HG02678 (cell line): Measurements from ENCODE around the gene FOS.
"Not testable (repeated sequence)": the region's sequence is repeated elsewhere in the genome, so short reads cannot be mapped to it uniquely, and the experiment has no call there.

Source experiments
- ATAC-seq: cut with Tn5 transposase; IDR thresholded peaks from one replicate; pipeline ENCODE4 v1.9.1; 2021; ENCODE audit warnings: mild to moderate bottlenecking, moderate library complexity; ENCODE audit not compliant: unreplicated experiment

FOS gene

GRCh38 chr14:75292101-75292563, 13.5 kb downstream of the FOS start:
- no peak for ATAC-seq

DNA sequence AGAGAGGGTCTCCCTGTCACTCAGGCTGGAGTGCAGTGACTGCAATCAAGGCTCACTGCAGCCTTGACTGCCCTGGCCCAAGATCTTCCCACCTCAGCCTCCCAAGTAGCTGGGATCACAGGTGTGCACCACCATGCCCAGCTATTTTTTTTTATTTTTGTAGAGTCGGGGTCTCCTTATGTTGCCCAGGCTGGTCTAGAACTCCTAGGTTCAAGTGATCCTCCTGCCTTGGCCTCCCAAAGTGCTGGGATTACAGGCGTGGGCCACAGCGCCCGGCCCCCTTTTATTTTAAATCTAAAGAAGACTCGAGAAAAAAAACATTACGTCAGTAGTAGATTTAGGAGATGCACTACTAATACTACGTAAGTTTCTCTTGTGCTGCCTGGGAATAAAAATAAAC, 14.3 kb downstream of the FOS start:
- no peak for ATAC-seq

GRCh38 chr14:75293920-75294648, 15.5 kb downstream of the FOS start:
- peak; percentile 97 for ATAC-seq

DNA sequence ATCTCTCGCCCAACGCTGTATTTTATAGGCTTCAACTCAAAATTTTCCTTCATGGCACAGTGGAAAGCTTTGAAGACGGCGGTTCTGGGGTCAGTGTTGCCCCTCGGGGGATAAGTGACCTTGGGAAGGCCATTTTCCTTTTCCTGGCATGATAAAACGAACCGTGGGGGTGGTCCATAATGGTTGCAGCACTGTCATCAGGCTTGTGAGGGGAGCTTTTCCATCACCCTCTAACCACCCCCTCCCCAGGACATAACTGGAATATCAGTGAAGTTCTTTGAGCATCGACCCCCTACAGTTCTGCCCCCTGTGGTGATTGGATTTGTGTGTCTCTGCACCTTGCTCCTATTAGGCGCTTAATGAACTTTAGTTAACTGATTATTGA, 16.0 kb downstream of the FOS start:
- ATAC-seq = no peak

GRCh38 chr14:75295061-75295461, 16.4 kb downstream of the FOS start:
- no peak for ATAC-seq

GRCh38 chr14:75295491-75296345, 17.1 kb downstream of the FOS start:
- ATAC-seq = no peak

DNA sequence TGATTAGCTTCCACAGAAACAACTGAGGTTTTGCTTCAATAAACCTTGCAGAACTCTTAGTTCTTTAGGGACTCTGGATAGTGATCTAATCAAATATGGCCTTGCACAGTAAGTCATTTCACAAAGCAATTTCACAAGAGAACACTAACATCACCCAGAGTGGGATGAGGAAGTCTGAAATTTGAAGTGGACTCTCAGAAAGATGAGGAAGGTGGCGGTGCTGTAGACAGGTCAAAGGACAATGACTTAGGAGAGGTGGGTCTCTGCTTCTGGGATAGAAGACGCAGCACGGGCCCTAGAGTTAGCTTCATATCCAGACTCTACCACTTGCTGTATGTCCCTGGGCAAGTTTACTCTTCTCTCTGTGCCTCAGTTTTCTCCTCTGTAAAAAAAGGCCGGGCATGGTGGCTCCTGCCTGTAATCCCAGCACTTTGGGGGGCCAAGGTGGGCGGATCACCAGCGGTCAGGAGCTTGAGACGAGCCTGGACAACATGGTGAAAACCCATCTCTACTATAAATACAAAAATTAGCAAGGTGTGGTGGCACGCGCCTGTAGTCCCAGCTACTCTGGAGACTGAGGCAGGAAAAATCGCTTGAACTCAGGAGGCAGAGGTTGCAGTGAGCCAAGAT, 18.9 kb downstream of the FOS start:
- no peak for ATAC-seq

GRCh38 chr14:75298187-75298965, 19.7 kb downstream of the FOS start:
- no peak for ATAC-seq

GRCh38 chr14:75299059-75299458, 20.4 kb downstream of the FOS start:
- no peak for ATAC-seq

DNA sequence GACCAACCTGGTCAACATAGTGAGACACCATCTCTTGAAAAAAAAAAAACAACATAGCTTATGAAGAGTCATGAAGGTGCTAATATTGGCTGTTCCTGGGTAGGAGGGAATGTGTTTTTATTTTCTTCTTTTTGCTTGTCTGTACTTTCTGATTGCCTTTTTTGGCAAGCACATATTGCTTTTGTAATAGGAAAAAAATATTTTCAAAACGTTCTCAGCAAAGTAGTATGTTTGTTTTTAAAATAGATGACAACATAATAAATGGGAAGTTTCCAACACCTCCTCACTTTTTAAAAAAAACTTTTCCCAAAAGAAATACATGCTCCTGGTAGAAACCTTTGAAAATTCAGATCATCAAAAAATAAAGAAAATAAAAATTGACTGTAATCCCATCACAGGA, 20.9 kb downstream of the FOS start:
- no peak for ATAC-seq

- no peak for ATAC-seq
These were observed 23.2 kb downstream of the FOS start for GRCh38 chr14:75301666-75302325.

DNA sequence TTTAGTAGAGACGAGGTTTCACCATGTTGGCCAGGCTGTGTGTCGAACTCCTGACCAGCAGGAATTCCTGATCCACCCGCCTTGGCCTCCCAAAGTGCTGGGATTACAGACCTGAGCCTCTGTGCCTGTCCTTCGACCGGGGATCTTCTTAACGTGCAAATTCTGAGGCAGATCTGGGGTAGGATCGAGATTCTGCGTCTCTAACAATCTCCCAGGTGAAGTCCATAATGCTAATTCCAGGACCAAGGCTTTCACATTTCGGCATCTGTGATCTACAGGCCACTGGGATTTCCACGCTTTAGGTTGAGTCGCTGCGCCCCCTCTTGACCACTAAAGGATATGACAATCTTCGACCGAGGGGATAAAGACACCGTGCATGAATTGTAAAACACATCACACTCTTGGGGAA, 24.8 kb downstream of the FOS start:
- ATAC-seq = no peak

DNA sequence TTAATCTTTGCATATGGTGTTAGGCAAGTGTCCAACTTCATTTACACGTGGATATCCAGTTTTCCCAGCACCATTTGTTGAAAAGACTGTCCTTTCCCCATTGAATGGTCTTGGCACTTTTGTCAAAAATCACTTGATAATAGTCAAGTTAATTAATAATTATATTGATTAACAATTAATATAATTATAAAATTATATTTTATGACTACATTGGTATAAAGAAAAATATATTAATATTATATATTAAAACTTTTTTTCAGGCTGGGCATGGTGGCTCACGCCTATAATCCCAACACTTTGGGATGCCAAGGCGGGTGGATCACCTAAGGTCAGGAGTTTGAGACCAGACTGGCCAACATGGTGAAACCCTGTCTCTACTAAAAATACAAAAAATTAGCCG, 27.8 kb downstream of the FOS start:
- ATAC-seq = not testable (repeated sequence)

GRCh38 chr14:75306927-75307699, 28.5 kb downstream of the FOS start:
- no peak for ATAC-seq

DNA sequence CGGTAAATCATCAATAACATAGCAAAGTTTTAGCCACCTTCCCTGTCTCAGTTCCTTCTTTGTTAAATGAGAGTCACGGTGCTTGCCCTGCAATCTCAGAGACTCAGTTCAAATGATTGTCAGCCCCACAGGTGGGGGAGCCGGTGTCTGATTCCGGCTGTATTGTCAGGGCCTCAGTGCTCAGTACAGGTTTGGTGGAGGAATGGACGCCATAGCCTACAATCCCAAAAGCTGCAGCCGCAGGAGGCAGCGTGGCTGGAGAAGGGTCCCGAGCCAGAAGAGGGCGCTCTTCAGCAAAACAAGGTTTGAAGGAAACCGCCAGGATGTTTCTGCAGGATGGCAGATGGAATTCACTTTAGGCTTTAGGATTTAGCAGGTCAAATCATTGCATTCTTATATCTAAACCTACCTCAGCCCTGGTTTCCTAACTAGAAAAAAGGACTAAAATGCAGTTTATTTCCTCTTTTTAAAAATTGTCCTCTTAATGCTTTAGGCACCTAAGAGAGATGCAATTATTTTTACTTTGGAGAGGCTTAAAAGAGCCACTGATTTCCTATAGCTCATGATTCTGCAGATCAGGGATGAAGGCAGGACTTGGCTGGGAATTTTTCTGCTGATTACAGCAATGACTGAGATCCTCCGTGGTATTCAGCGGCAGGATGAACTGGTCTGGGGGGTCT, 29.2 kb downstream of the FOS start:
- no peak for ATAC-seq

DNA sequence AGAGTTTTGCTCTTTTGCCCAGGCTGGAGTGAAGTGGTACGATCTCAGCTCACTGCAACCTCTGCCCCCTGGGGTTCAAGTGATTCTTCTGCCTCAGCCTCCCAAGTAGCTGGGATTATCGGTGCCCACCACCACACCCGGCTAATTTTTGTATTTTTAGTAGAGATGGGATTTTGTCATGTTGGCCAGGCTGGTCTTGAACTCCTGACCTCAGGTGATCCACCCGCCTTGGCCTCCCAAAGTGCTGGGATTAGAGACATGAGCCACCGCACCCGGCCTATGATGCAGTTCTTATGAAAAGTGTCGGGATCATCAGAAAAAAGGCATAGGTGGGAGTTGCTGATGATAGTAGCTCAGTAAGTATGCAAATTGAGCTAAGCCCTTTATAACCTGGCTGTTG, 30.4 kb downstream of the FOS start:
- ATAC-seq = not testable (repeated sequence)

DNA sequence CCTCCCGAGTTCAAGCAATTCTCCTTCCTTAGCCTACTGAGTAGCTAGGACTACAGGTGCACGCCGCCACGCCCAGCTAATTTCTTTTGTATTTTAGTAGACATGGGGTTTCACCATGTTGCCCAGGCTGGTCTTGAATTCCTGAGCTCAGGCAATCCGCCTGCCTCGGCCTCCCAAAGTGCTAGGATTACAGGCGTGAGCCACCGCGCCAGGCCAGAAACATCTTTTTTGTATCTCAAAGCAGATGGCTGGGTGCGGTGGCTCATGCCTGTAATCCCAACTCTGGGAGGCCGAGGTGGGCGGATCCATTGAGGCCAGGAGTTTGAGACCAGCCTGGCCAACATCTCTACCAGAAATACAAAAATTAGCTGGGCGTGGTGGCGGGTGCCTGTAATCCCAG, 30.9 kb downstream of the FOS start:
- not testable (repeated sequence) for ATAC-seq

DNA sequence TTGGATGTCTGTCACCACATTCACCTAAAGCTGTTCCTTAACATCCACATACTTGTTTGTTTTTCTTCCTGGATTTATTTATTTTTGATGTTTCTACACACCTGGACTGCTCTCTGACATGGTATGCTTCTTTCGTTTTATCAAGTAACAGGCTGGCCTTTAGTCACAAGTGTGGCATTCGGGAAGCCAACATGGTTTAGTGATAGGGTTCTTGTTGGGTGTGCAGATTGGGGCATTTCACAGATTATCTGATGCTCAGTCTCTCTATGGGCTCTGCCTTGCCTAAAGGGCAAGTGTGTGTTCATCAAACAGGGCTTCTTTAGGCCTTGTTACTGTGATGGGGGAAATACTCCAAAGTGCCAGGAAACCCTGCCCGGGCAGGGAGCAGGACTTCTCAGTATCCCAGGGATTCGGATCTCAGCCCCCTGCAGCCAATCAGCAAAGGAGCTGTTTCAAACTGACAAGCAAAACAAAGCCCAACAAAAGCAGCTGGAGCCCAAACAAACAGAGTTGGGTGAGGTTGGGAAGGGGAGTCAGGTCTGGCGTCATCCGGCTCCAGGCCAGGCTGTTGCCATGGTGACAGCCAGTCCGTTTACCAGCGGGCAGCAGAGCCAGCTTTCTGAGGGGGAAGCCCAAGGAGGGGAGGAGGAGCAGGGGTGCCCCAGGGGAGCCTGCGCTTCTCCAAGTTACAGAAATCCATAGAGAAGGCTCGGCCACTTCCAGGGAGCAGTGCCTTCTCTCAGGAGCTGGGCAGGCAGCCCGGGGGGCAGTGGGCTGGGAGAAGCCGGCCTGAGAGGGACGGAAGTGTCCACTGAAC, 31.9 kb downstream of the FOS start:
- no peak for ATAC-seq
